PFSK-1 (cell line): ENCODE results near the gene SLC39A1.
A peak's percentile ranks its signal among the peaks of the same experiment; 100 is the strongest.

ENCODE experiments used
- FOXP2 ChIP-seq: optimal IDR thresholded peaks from 2 replicates; pipeline ENCODE3; 2011; ENCODE audit warnings: borderline replicate concordance, control low read depth, inconsistent platforms; ENCODE audit not compliant: insufficient read depth; ENCODE audit errors: extremely low read length, extremely low read depth
- POLR2AphosphoS5 ChIP-seq: IDR thresholded peaks from 2 replicates; pipeline ENCODE4 v1.6.1; 2012; ENCODE audit warnings: low read depth, mild to moderate bottlenecking, control low read depth, low read length, moderate library complexity
- SIN3A ChIP-seq: IDR thresholded peaks from 2 replicates; pipeline ENCODE4 v1.6.1; 2012; ENCODE audit warnings: mild to moderate bottlenecking, low read length, moderate library complexity, borderline replicate concordance; ENCODE audit not compliant: insufficient read depth
- TAF1 ChIP-seq: IDR thresholded peaks from 2 replicates; pipeline ENCODE4 v1.6.1; 2012; ENCODE audit warnings: low read length, control low read depth, borderline replicate concordance; ENCODE audit not compliant: insufficient read depth
- TF ChIP-seq, protein P1 (sequence below), 2 experiments: IDR thresholded peaks; 2 replicates each; pipeline versions ENCODE4 v1.6.1 to v1.8.0; 2011 to 2012; ENCODE audit warnings: low read depth in 2 of 2, low read length in 2 of 2, control low read depth in 1 of 2, inconsistent platforms in 1 of 2, mild to moderate bottlenecking in 1 of 2, moderate library complexity in 1 of 2; ENCODE audit not compliant: insufficient read depth in 1 of 2

The SLC39A1 gene

DNA sequence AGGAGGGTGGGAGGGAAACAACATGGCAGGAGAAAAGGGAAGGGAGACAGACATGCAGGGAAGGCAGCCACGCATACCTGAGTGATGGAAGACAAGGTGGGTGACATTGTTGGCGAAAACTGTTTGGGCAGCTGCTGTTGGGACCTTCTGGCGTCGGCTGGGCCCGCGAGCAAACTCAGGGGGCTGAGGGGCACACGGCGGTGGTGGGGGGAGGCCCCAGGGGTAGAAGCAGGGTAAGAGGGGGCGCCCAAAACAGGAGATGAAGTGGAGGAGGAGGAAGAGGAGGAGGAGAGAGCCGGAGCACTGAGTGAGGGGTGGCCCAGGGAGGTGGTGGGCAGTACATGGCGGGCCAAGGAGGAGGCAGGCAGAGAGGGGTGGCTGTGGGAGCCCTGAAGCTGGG, 12.2 kb downstream of the SLC39A1 start:
- no peak for TF ChIP-seq POLR2AphosphoS5
- no peak for TF ChIP-seq FOXP2
- TF ChIP-seq SIN3A = no peak
- no peak for TF ChIP-seq TAF1
- TF ChIP-seq, protein P1, sequence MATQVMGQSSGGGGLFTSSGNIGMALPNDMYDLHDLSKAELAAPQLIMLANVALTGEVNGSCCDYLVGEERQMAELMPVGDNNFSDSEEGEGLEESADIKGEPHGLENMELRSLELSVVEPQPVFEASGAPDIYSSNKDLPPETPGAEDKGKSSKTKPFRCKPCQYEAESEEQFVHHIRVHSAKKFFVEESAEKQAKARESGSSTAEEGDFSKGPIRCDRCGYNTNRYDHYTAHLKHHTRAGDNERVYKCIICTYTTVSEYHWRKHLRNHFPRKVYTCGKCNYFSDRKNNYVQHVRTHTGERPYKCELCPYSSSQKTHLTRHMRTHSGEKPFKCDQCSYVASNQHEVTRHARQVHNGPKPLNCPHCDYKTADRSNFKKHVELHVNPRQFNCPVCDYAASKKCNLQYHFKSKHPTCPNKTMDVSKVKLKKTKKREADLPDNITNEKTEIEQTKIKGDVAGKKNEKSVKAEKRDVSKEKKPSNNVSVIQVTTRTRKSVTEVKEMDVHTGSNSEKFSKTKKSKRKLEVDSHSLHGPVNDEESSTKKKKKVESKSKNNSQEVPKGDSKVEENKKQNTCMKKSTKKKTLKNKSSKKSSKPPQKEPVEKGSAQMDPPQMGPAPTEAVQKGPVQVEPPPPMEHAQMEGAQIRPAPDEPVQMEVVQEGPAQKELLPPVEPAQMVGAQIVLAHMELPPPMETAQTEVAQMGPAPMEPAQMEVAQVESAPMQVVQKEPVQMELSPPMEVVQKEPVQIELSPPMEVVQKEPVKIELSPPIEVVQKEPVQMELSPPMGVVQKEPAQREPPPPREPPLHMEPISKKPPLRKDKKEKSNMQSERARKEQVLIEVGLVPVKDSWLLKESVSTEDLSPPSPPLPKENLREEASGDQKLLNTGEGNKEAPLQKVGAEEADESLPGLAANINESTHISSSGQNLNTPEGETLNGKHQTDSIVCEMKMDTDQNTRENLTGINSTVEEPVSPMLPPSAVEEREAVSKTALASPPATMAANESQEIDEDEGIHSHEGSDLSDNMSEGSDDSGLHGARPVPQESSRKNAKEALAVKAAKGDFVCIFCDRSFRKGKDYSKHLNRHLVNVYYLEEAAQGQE (IDR thresholded peaks at IDR 0.05; ENCODE audit: insufficient read depth in 1 of 2, low read depth in 2 of 2, low read length in 2 of 2) = no peak

DNA sequence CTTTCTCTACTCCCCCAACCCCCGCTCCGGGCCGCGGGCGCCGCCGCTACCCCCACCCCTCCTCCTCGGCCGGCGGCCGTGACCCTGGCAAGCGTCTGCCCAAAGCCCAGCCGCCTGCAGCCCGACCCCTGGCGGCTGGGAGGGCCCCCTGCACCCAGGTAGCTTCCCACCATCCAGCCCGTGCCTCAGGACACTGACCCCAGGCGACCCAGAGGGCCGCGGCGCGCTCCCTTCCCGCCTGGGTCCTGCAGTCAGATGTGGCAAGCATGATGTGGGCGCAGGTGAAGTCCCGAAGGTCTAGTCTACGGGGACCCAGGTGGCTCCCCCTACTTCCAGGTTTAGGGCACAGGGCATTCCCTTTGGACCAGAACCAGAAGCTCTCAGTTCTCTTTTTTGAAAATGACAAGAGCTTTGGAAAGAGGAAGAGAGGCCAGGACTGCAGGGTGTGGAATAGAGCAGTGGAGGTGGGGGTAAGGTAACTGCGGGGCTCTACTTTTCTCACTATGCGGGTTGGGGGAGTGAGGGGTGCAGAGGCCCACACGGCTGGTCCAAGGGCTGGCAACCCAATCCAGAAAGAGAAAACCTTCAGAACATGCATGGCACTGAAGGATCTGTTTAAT, 16.6 kb downstream of the SLC39A1 start, which contains the start of gene DENND4B:
Gene DENND4B (minus strand): TSS at position 97 of the 620 bp plus-strand sequence. CDS start 2,344 bp downstream, outside the sequence.
- TF ChIP-seq POLR2AphosphoS5 (no peak; the same call in 1 of the 2 replicates), FOXP2 (peak; percentile 70), TAF1 (peak; percentile 88), SIN3A (peak; percentile 88; the same call in 1 of the 2 replicates)
- TF ChIP-seq, protein P1 (IDR thresholded peaks at IDR 0.05; ENCODE audit: insufficient read depth in 1 of 2, low read depth in 2 of 2, low read length in 2 of 2) = peak; percentile 23 to 40; a peak in 1 of 4 replicates

DNA sequence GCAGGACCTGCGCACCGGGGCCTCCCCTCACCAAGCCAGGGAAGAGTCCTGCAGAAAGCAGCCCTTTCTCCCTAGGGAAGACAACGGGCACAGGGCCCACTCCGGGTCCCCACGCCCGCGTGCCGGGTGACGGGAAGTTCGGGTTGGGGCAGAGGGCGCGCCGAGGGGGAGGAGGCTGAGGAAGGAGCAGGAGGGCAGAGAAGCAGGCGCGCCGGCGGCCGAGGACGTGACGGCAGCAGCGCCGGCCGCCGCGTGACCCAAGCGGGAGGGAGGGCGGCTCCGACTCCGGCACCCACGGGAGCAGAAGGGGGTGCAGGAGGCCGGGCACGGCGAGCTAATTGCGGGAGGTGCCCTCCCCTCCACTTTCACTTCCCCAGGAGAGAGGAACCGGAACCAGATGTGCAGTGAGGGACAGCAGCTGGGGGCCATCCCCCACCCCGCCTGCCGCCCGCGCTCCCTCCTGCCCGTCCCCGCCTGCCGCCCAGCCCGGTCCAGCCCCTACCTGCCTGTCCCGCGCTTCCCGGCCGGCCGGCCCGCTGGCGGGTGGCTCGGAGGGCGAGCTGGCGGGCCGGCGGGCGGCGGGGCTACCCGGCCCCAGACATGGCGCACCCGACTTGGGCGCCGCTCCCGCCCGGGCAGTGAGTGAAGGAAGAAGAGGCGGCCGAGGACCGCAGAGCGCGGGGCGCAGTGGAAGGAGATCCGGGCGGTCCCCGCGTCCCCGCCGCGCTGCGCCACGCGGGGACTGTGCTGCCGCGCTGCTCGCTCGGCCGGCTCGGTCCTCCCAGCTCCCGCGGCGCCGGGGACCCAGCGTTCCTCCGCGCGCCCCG, 17.3 kb downstream of the SLC39A1 start:
- TF ChIP-seq TAF1 = peak; percentile 5; the same call in 1 of the 2 replicates
- TF ChIP-seq, protein P1 (IDR thresholded peaks at IDR 0.05; ENCODE audit: insufficient read depth in 1 of 2, low read depth in 2 of 2, low read length in 2 of 2) = no peak

DNA sequence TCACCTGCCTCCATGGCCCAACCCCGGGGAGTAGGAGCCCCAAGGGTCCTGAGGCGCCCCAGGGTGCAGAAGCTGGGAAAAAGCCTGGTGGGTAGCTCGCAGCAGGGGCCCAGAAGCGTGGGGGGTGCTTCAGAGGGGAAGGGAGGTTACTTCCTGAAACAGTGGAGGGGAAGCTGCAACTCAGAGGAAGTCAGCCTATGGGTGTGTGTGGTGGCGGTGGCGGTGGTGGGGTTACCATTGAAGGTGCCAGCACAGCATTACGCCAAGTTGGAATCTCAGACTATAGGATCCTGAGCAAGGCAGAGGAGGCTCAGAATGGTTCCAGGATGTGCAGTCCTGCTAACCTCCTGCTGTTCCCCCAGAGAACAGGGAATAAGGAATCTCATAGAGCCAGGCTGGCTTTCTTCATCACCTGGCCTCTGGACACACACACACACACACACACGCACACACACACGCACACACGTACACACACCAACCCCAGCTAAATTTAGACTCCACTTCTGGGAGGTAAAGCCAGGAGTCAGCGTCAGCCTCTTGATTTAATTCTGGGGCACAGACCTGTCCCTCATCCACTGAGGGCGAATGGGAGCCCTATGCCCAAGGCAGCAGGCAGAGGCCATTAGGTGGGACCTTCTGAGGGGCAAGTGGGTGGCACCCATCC, 18.1 kb downstream of the SLC39A1 start:
- no peak for TF ChIP-seq SIN3A
- TF ChIP-seq FOXP2 = no peak
- no peak for TF ChIP-seq POLR2AphosphoS5
- no peak for TF ChIP-seq TAF1
- TF ChIP-seq, protein P1 (IDR thresholded peaks at IDR 0.05; ENCODE audit: insufficient read depth in 1 of 2, low read depth in 2 of 2, low read length in 2 of 2) = no peak
